ENCODE results near the gene KCNIP3. TPM values are rescaled to one million over a fixed set of nuclear protein-coding genes. Genes with fewer than 3 reads are reported as not detected.

KCNIP3 gene
- total and polyA plus RNA-seq, 9 of the 15 experiments (the other 6 are each of a cell fraction or from before 2014, with no cell fraction given), result 0.04 TPM; not detected in 8

GRCh38 chr2:95345563-95346230 lies 48.5 kb downstream of the KCNIP3 start:
- H3K79me2 ChIP-seq (ENCODE audit: control insufficient read depth, insufficient read depth, low read length), result no peaks in the 10 kb centered on the region
- CTCF ChIA-PET (ENCODE audit: low intra/inter-chr PET ratio), result no interaction called here
- BruUV-seq (replicated peaks), result no TSS peak
- peaks cover 16% of the 10 kb centered on the region for H4K20me1 ChIP-seq (replicated peaks; ENCODE audit: control insufficient read depth, insufficient read depth, low read length)
- H2AFZ ChIP-seq (ENCODE audit: low read depth, low read length), result peak overlapping the region; percentile 91
- peak overlapping the region; percentile 41; the same call in 2 of the 3 replicates for H3K27ac ChIP-seq (ENCODE audit: extremely low read depth, low read depth, low read length)
- intact Hi-C loops (cut with micrococcal nuclease), result no loop called here
- peak overlapping the region; percentile 45 for H3K4me3 ChIP-seq
- no peaks in the 10 kb centered on the region for H3K36me3 ChIP-seq (ENCODE audit: control insufficient read depth, insufficient read depth, low read length)
- ATAC-seq (peak; percentile 95), DNase-seq (ENCODE audit: extremely low read depth in 1 of 4, low spot score in 3 of 4) (peak; percentile 84 to 92 (median 90)), FAIRE-seq (peak; percentile 83)
- POLR2A ChIA-PET, result interaction anchor here (0.7 to 1.8 kb wide), 3 partner anchors 11 to 351 kb away, joined by 3 to 6 read pairs (median 5); no protein-coding TSS in a partner anchor
- WGBS (ENCODE audit: insufficient coverage, low coverage, missing lambda C conversion rate), result under 1% methylated on average over 53 of the region's 65 CpGs
- H3K9me3 ChIP-seq (replicated peaks; ENCODE audit: control insufficient read depth, insufficient read depth, low read depth, low read length), result no peaks in the 10 kb centered on the region
- peak overlapping the region; percentile 54 to 89; a peak in 3 of 4 replicates for H3K9ac ChIP-seq (ENCODE audit: insufficient read depth in 1 of 2, low read depth in 2 of 2, low read length in 2 of 2)
- H3K27me3 ChIP-seq (ENCODE audit: control insufficient read depth in 2 of 2, insufficient read depth in 2 of 2, low read length in 2 of 2), result peaks cover 13 to 81% of the 10 kb centered on the region in 2 experiments
- peaks cover 6 to 23% of the 10 kb centered on the region in 2 experiments; a peak in 4 of 5 replicates for H3K4me1 ChIP-seq (replicated peaks in 1 of 2; ENCODE audit: control insufficient read depth in 2 of 2, insufficient read depth in 2 of 2, low read length in 2 of 2)
- peak overlapping the region; percentile 76 for H3K4me2 ChIP-seq (ENCODE audit: insufficient read depth, low read length)
- peaks cover 4% of the 10 kb centered on the region for H3K9me1 ChIP-seq (ENCODE audit: control insufficient read depth, insufficient read depth, low read length)
- in situ Hi-C loops (cut with MboI), result no loop called here
- no peak for TF ChIP-seq MECOM (CRISPR knock-in tag; IDR thresholded peaks at IDR 0.05)
- TF ChIP-seq, protein P1, sequence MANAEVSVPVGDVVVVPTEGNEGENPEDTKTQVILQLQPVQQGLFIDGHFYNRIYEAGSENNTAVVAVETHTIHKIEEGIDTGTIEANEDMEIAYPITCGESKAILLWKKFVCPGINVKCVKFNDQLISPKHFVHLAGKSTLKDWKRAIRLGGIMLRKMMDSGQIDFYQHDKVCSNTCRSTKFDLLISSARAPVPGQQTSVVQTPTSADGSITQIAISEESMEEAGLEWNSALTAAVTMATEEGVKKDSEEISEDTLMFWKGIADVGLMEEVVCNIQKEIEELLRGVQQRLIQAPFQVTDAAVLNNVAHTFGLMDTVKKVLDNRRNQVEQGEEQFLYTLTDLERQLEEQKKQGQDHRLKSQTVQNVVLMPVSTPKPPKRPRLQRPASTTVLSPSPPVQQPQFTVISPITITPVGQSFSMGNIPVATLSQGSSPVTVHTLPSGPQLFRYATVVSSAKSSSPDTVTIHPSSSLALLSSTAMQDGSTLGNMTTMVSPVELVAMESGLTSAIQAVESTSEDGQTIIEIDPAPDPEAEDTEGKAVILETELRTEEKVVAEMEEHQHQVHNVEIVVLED (CRISPR knock-in tag; IDR thresholded peaks at IDR 0.05), result no peak
- no peak for TF ChIP-seq ZNF511 (CRISPR knock-in tag; IDR thresholded peaks at IDR 0.05)
- peak; percentile 63 for TF ChIP-seq POLR2G (IDR thresholded peaks at IDR 0.05; ENCODE audit: low read depth, low read length)
- 0 out of 2 replicates have a peak, but pooled peaks have one; percentile 29 for TF ChIP-seq DPF2 (IDR thresholded peaks at IDR 0.05)
- TF ChIP-seq CC2D1A (IDR thresholded peaks at IDR 0.05), result no peak
- peak; percentile 70 for TF ChIP-seq HMGN3 (IDR thresholded peaks at IDR 0.05; ENCODE audit: borderline replicate concordance, extremely low read depth, insufficient read length, low read depth, low read length)
- no peak for TF ChIP-seq SAP30 (IDR thresholded peaks at IDR 0.05; ENCODE audit: borderline replicate concordance, insufficient read depth, low read depth, low read length, poor library complexity, severe bottlenecking)
- no peak for TF ChIP-seq MCM5 (IDR thresholded peaks at IDR 0.05; ENCODE audit: low read depth)
- no peak; the same call in 1 of the 2 replicates for TF ChIP-seq CREB3L1 (IDR thresholded peaks at IDR 0.05; ENCODE audit: borderline replicate concordance, low read depth)
- TF ChIP-seq CTBP1 (IDR thresholded peaks at IDR 0.05; ENCODE audit: borderline replicate concordance), result peak; percentile 84
- TF ChIP-seq BCOR (IDR thresholded peaks at IDR 0.05), result peak; percentile 80; the same call in 1 of the 2 replicates
- TF ChIP-seq KDM5B (IDR thresholded peaks at IDR 0.05; ENCODE audit: insufficient replicate concordance, low read depth, low read length), result no peak
- TF ChIP-seq LCOR (CRISPR knock-in tag; IDR thresholded peaks at IDR 0.05), result no peak
- 0 out of 4 replicates have a peak, but pooled peaks of 1 of the 2 experiments have one; percentile 19 for TF ChIP-seq TEAD1 (CRISPR knock-in tag; IDR thresholded peaks at IDR 0.05)
- TF ChIP-seq E2F4 (CRISPR knock-in tag; IDR thresholded peaks at IDR 0.05; ENCODE audit: low read depth), result no peak
- TF ChIP-seq ATF1 (CRISPR knock-in tag; IDR thresholded peaks at IDR 0.05), result no peak
- 0 out of 2 replicates have a peak, but pooled peaks have one; percentile 20 for TF ChIP-seq ATF1 (tag; IDR thresholded peaks at IDR 0.05)

All from K562 (cell line).